ENCODE data around the gene SOX4.
A peak's percentile ranks its signal among the peaks of the same experiment; 100 is the strongest.
"Not testable (repeated sequence)": the region's sequence is repeated elsewhere in the genome, so short reads cannot be mapped to it uniquely, and the experiment has no call there.

Gene SOX4

DNA sequence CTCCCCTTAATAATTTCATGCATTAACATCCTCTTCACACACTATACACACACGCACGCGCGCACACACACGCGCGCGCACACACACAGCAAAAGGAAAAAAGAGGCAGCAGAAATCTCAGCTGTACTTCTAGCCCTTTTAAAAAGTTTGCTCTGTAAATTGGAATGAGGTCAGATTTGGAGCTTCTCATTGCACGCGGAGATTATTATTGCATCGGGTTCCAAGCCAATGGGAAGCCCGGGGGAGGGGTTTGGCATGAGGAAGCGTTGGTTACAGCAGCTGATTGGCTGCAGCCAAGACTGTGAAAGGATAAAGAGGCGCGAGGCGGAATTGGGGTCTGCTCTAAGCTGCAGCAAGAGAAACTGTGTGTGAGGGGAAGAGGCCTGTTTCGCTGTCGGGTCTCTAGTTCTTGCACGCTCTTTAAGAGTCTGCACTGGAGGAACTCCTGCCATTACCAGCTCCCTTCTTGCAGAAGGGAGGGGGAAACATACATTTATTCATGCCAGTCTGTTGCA, at the start of gene SOX4:
SOX4 (plus strand) TSS at position 340 of the 515 bp plus-strand sequence. CDS start 784 bp downstream, outside the sequence.
- peak; percentile 92 for DNase-seq (ENCODE audit: low spot score)
- peak within 1 kb of the TSS; percentile 96 for H3K27ac ChIP-seq
- CTCF ChIA-PET, result interaction anchor here (0.6 kb wide), 1 partner anchor 73 kb away, joined by 3 read pairs; no protein-coding TSS in a partner anchor
- TF ChIP-seq CTCF (conservative IDR thresholded peaks at IDR 0.05; ENCODE audit: low read depth), result no peak
- POLR2A ChIA-PET (ENCODE audit: low non-redundant PET), result interaction anchor here (0.7 kb wide), 1 partner anchor 674 kb away, joined by 3 read pairs; no protein-coding TSS in a partner anchor

DNA sequence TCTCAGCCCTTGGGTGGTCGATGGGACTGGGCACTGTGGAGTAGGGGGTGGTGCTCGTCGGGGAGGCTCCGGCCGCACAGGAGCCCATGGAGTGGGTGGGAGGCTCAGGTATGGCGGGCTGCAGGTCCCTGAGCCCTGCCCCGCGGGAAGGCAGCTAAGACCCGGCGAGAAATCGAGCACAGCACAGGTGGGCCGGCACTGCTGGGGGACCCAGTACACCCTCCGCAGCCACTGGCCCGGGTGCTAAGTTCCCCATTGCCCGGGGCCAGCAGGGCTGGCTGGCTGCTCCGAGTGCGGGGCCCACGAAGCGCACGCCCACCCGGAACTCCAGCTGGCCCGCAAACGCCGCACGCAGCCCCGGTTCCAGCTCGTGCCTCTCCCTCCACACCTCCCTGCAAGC, 41.3 kb upstream of the SOX4 start:
- DNase-seq (ENCODE audit: low spot score); H3K27ac ChIP-seq; POLR2A ChIA-PET (ENCODE audit: low non-redundant PET); CTCF ChIA-PET: not testable (repeated sequence)

DNA sequence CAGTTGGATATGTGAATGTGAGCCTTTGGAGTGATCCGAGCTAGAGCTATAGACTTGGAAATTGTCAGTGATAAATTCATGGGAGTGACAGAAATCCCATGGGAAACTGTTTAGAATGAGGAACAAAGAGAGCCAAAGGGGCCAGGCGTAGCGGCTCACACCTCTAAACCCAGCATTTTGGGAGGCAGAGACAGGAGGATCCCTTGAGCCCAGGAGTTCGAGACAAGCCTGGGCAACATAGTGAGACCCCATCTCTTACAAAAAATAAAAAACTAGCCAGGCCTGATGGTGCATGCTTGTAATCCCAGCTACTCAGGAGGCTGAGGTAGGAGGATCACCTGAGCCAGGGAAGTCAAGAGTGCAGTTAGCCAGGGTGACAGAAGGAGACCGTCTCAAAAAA, 39.3 kb upstream of the SOX4 start:
- POLR2A ChIA-PET (ENCODE audit: low non-redundant PET), result no interaction called here
- CTCF ChIA-PET, result no interaction called here
- H3K27ac ChIP-seq, result no peak overlapping the region
- no peak for DNase-seq (ENCODE audit: low spot score)
- no peak for TF ChIP-seq CTCF (conservative IDR thresholded peaks at IDR 0.05; ENCODE audit: low read depth)

DNA sequence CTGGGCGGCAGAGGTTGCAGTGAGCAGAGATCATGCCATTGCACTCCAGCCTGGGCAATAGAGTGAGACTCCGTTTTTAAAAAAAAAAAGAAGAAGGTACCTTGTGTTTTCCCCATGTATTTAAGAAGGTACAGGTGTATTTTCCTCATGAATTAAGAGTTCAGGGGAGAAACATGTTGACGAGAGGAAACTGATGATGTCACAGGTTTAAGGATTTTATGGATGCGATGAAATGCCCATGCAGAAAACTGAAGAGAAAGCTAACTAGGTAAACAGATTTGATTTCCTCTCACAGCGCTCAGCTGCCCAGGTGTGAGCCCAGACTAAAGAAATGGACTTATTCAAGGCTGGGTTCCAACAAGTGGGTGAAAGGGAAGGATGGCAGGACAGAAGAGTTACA, 38.4 kb upstream of the SOX4 start:
- no peak for DNase-seq (ENCODE audit: low spot score)
- POLR2A ChIA-PET (ENCODE audit: low non-redundant PET), result no interaction called here
- H3K27ac ChIP-seq, result no peak overlapping the region
- CTCF ChIA-PET, result no interaction called here
- TF ChIP-seq CTCF (conservative IDR thresholded peaks at IDR 0.05; ENCODE audit: low read depth), result no peak

DNA sequence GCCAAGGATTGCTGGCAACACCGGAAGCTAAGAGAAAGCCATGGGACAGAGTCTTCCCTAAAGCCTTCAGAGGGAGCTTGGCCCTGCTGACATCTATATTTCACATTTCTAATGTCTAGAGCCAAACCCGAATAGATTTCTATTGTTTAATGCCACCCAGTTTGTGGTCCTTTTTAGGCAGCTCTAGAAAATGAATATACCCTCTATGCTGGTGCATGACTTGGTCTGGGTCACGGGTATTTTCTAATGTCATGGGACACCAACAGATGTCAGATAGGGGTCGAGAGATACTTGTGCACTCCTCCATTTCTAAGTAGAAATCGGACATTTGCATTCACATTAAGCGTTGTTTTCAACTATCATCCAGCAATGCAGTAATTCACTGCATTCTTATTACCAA, 37.0 kb upstream of the SOX4 start:
- ChIA-PET CTCF (no interaction called here), POLR2A (ENCODE audit: low non-redundant PET) (no interaction called here)
- no peak for TF ChIP-seq CTCF (conservative IDR thresholded peaks at IDR 0.05; ENCODE audit: low read depth)
- no peak for DNase-seq (ENCODE audit: low spot score)
- H3K27ac ChIP-seq, result no peak overlapping the region

GRCh38 chr6:21556968-21557721, 36.4 kb upstream of the SOX4 start:
- no peak for TF ChIP-seq CTCF (conservative IDR thresholded peaks at IDR 0.05; ENCODE audit: low read depth)
- no peak overlapping the region for H3K27ac ChIP-seq
- no peak for DNase-seq (ENCODE audit: low spot score)
- ChIA-PET CTCF (no interaction called here), POLR2A (ENCODE audit: low non-redundant PET) (no interaction called here)

DNA sequence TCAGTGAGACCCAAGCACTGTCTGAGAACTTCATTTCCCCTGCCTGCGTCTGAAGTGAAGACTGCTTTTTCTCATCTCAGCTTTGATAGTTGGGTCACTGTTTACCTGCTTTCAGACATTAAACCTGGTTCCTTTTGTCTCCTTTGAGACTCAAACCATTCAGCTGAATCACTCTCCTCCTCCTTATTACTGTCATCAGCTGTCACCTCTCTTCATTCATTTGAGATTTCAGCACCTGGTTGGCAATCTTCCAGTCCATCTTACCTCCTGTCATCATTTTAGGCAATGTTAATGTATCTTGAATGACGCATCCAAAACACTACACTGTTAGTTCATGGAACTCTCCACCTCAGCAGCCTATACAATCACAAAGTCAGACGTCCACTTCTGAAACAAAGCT, 34.3 kb upstream of the SOX4 start:
- POLR2A ChIA-PET (ENCODE audit: low non-redundant PET), result no interaction called here
- DNase-seq (ENCODE audit: low spot score), result no peak
- no peak overlapping the region for H3K27ac ChIP-seq
- CTCF ChIA-PET, result no interaction called here
- TF ChIP-seq CTCF (conservative IDR thresholded peaks at IDR 0.05; ENCODE audit: low read depth), result no peak

Measured in RWPE1 (cell line).